ENCODE measurements around the gene SNRPA. TPM values are rescaled to one million over a fixed set of nuclear protein-coding genes. Genes with fewer than 3 reads are reported as not detected.

Gene SNRPA
- total and polyA plus RNA-seq, 2 donors from 2014 or later = 48.7 to 52.6 TPM

DNA sequence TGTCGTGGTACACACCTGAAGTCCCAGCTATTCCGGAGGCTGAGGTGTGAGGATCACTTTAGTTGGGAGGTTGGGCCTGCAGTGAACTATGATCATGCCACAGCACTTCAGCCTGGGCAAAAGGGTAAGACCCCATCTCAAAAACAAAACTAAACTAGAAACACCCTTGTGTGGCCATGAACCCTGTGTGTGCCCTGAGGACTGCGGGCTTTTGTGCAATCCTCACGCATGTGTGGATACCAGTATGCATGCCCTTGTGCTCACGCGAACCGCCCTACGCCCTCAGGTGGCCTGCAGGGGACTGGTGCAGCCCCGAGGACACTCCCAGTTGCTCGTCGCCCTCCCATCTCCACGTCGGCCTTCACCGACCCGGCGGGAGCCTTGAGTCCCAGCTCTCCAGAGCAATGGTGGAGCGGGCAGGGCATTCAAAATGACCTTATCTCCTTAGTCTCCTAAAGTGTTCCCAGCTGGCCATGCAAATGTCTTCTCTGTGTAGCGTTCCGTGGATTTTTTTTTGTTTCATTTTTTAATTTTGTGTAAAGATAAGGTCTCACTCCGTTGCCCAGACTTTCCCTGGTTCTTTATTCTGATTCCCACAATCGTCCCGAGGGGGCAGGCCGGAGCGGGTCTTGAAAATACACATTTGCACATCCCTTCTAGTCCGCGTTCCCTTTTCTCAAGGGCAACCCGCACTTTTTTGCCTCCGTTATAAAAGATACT is 47.1 kb downstream of the SNRPA start:
- Histone ChIP-seq H3K36me3 (ENCODE audit: control insufficient read depth in 2 of 3, insufficient read depth in 3 of 3, low read length in 3 of 3) (peaks cover 0 to 4% (median 0%) of the 10 kb centered on the region in 3 donors), H3K27me3 (ENCODE audit: control insufficient read depth, insufficient read depth, low read length) (no peaks in the 10 kb centered on the region), H3K4me1 (ENCODE audit: control insufficient read depth in 2 of 3, insufficient read depth in 2 of 3, low read depth in 1 of 3, low read length in 3 of 3) (peaks cover 0 to 38% (median 16%) of the 10 kb centered on the region in 3 donors), H3K4me3 (ENCODE audit: low read length in 3 of 3) (peak overlapping the region; percentile 70 to 90 (median 81)), H3K27ac (ENCODE audit: low read depth in 2 of 2, low read length in 2 of 2) (peak overlapping the region; percentile 81 to 90), H3K9ac (ENCODE audit: low read length in 3 of 3) (peak overlapping the region; percentile 72 to 81 (median 77)), H3K9me3 (ENCODE audit: control insufficient read depth in 2 of 3, insufficient read depth in 1 of 3, low read length in 3 of 3) (no peaks in the 10 kb centered on the region)
- FAIRE-seq (no peak), DNase-seq (peak; percentile 71 to 93 (median 81))
- TF ChIP-seq, protein P1, sequence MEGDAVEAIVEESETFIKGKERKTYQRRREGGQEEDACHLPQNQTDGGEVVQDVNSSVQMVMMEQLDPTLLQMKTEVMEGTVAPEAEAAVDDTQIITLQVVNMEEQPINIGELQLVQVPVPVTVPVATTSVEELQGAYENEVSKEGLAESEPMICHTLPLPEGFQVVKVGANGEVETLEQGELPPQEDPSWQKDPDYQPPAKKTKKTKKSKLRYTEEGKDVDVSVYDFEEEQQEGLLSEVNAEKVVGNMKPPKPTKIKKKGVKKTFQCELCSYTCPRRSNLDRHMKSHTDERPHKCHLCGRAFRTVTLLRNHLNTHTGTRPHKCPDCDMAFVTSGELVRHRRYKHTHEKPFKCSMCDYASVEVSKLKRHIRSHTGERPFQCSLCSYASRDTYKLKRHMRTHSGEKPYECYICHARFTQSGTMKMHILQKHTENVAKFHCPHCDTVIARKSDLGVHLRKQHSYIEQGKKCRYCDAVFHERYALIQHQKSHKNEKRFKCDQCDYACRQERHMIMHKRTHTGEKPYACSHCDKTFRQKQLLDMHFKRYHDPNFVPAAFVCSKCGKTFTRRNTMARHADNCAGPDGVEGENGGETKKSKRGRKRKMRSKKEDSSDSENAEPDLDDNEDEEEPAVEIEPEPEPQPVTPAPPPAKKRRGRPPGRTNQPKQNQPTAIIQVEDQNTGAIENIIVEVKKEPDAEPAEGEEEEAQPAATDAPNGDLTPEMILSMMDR (IDR thresholded peaks at IDR 0.05; ENCODE audit: borderline replicate concordance, extremely low read depth, insufficient read depth) = peak; percentile 9
- intact Hi-C loops (cut with DNase I) = no loop called here

DNA sequence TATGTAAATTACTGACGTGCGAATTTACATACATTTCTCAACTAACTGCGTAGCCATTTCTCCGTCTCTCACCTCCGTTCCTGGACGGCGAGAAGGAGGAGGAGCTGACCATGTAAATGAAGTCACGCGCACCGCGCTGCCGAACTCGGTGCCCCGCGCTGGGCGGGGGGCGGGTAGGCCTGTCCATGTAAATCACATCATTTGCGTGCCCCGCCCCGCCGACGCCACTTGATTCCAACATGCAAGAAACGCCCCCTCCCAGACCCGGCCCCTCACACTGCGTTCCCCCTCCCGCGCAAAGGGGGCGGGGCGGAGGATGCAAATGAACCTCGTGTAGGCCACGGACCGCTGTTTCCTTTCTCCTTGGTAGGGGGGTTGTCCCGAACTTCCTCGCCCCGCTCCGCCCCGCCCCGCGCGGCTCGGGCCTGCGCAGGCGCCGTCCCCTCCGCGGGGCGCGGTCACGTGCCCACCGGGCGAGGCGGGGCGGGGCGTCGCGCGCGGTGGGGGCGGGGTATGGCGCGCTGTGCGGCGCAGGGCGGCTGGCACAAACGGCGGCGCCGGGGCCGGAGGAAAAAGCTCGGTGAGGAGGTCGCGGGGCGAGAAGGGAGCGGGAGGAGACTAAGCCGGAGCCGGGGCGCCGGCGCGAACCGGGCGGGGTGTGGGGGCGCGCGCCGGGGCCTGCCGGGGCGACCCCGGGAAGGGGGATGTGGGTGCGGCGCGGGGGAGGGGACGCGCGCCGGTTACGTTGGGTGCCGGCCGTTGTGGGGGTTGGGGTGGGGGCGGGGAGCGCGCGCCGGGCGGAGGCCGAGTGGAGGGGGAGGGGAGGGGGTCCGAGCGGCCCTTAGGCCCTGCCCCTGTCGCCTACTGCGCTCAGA is 47.9 kb downstream of the SNRPA start, which contains the start of gene EGLN2:
Gene EGLN2 (plus strand): TSS at position 509 of the 875 bp plus-strand sequence. CDS start 1,382 bp downstream, outside the sequence.
- Histone ChIP-seq H3K27me3 (ENCODE audit: control insufficient read depth, insufficient read depth, low read length) (no peaks in the 10 kb centered on the region), H3K4me1 (ENCODE audit: control insufficient read depth in 2 of 3, insufficient read depth in 2 of 3, low read depth in 1 of 3, low read length in 3 of 3) (peaks cover 0 to 46% (median 24%) of the 10 kb centered on the region in 3 donors), H3K4me3 (ENCODE audit: low read length in 3 of 3) (peak within 1 kb of the TSS; percentile 74 to 90 (median 81)), H3K9ac (ENCODE audit: low read length in 3 of 3) (peak within 1 kb of the TSS; percentile 76 to 82 (median 81)), H3K9me3 (ENCODE audit: control insufficient read depth in 2 of 3, insufficient read depth in 1 of 3, low read length in 3 of 3) (no peaks in the 10 kb centered on the region), H3K36me3 (ENCODE audit: control insufficient read depth in 2 of 3, insufficient read depth in 3 of 3, low read length in 3 of 3) (peaks cover 0 to 4% (median 0%) of the 10 kb centered on the region in 3 donors), H3K27ac (ENCODE audit: low read depth in 2 of 2, low read length in 2 of 2) (peak within 1 kb of the TSS; percentile 81 to 90)
- peak; percentile 100 for DNase-seq
- intact Hi-C loops (cut with DNase I) = no loop called here
- FAIRE-seq = peak; percentile 96
- TF ChIP-seq, protein P1 (IDR thresholded peaks at IDR 0.05; ENCODE audit: borderline replicate concordance, extremely low read depth, insufficient read depth) = no peak

DNA sequence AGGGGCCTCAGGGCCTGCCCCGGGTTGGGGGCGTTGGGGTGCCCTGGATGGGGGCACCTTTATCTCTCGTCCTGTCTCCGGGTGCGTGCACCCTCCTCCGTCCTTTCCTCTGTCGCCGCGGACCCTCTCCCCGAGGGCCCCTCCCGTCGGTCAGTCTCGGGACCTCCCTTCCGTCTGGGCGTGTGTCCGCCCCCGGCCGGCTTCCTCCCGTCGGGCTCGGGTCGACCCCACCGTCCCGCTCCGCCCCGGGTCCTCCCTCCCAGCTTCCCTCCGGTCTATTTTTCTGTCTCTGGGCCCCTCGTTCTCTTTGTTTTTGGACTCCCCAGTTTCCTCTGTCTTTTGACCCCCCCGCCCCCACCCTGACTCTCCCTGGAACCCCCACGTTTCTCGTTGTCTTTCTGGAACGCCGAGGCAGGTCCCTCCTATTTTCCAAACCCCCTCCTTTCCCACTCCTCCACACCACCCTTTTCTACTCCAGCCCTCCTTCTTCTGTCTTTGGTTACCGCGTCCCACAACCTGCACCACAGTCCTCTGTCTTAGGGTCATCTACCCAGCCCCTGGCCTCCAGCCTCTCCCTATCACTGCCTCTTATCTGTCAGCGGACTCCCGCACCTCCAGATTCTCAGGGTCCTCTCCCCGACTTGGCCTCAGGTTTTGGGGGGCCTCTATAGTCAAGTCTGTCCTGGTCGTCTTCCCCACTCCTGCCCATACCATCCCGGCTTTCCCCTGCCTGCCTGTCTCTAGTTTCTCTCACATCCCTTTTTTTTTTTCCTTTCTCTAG is 48.7 kb downstream of the SNRPA start:
- peak overlapping the region; percentile 67 to 87 for H3K27ac ChIP-seq (ENCODE audit: low read depth in 2 of 2, low read length in 2 of 2)
- H3K36me3 ChIP-seq (ENCODE audit: control insufficient read depth in 2 of 3, insufficient read depth in 3 of 3, low read length in 3 of 3) = peaks cover 0 to 4% (median 0%) of the 10 kb centered on the region in 3 donors
- TF ChIP-seq, protein P1 (IDR thresholded peaks at IDR 0.05; ENCODE audit: borderline replicate concordance, extremely low read depth, insufficient read depth) = no peak
- peak overlapping the region; percentile 65 to 78 (median 74) for H3K4me3 ChIP-seq (ENCODE audit: low read length in 3 of 3)
- DNase-seq = peak; percentile 43 to 93 (median 73)
- intact Hi-C loops (cut with DNase I) = loop anchor here (10.0 kb wide), 1 partner anchor 135 kb away; no protein-coding TSS in a partner anchor
- FAIRE-seq = no peak
- H3K4me1 ChIP-seq (ENCODE audit: control insufficient read depth in 2 of 3, insufficient read depth in 2 of 3, low read depth in 1 of 3, low read length in 3 of 3) = peaks cover 0 to 54% (median 24%) of the 10 kb centered on the region in 3 donors
- no peaks in the 10 kb centered on the region for H3K27me3 ChIP-seq (ENCODE audit: control insufficient read depth, insufficient read depth, low read length)
- peak overlapping the region; percentile 12 to 82 (median 76) for H3K9ac ChIP-seq (ENCODE audit: low read length in 3 of 3)
- no peaks in the 10 kb centered on the region for H3K9me3 ChIP-seq (ENCODE audit: control insufficient read depth in 2 of 3, insufficient read depth in 1 of 3, low read length in 3 of 3)

Measured in kidney (tissue), 14 donors.